Stimulated activated CD8-positive, alpha-beta memory T cell treated with anti-CD3 and anti-CD28 coated beads, Interleukin-7, amount 100 ng/mL, for 24 hours (primary cell): ENCODE measurements around the gene CYP2W1.
"Not testable (repeated sequence)": the region's sequence is repeated elsewhere in the genome, so short reads cannot be mapped to it uniquely, and the experiment has no call there.

Experiments used
- DNase-seq: peaks from one replicate; pipeline ENCODE4 v3.0.0-alpha.2; 2020; ENCODE audit warnings: low read depth

The CYP2W1 gene

GRCh38 chr7:1029637-1030443 is 46.9 kb downstream of the CYP2W1 start:
- DNase-seq: no peak

GRCh38 chr7:1030444-1031070 is 47.6 kb downstream of the CYP2W1 start:
- no peak for DNase-seq

GRCh38 chr7:1031716-1032455 is 48.9 kb downstream of the CYP2W1 start:
- DNase-seq: no peak

GRCh38 chr7:1032536-1033181 is 49.7 kb downstream of the CYP2W1 start:
- DNase-seq: no peak

GRCh38 chr7:1033546-1034145 is 50.7 kb downstream of the CYP2W1 start:
- DNase-seq: no peak

- DNase-seq: not testable (repeated sequence)
Measured at GRCh38 chr7:1034769-1035168, 51.8 kb downstream of the CYP2W1 start.

- DNase-seq: not testable (repeated sequence)
Measured at GRCh38 chr7:1036164-1036928, 53.4 kb downstream of the CYP2W1 start.
